ENCODE data around the gene BCAS3.
"Not testable (repeated sequence)": the region's sequence is repeated elsewhere in the genome, so short reads cannot be mapped to it uniquely, and the experiment has no call there.

The BCAS3 gene

DNA sequence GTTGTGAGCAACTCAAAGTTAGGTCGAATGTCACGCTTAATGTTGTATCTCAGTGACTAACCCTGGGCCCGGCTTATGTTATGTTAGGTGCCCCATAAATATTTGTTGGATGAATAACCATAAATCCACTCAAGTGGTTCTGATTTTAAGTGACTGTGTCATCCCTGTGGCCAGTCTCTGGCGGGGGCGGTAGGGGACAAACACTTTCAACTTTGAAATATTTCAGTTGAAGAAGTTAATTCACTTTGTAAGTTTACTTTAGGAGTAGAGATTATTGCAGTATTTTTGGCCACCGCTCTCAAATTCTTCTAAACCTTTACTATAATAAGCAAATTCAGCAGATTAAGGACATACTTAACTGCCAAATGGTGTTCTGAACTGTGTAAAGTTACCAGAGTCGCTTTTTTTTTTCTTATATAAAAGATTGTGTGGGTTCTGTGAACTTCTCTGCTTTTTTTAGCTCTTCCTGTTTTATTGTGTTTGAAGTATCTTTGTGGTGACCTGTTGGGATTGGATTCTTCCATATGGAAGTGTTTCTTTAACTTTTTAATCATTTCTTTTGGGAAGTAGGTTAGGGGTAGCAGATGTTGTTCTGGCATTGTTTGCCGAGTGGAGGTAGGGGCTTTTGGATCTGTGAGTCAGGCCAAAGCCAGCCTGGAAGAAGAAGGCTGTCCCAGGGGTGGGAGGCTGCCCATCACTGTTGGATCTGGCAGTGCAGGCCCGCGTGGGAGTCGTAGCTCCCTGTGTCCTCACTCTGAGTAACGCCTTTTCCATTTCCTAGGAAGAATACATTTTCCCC lies 660.5 kb downstream of the BCAS3 start:
- DNase-seq (ENCODE audit: low read depth, low spot score), result no peak

- no peak for DNase-seq (ENCODE audit: low read depth, low spot score)
Measured at GRCh38 chr17:61338874-61339478, 661.3 kb downstream of the BCAS3 start.

GRCh38 chr17:61340431-61341209 lies 663.0 kb downstream of the BCAS3 start:
- no peak for DNase-seq (ENCODE audit: low read depth, low spot score)

GRCh38 chr17:61343576-61343975 lies 665.9 kb downstream of the BCAS3 start:
- DNase-seq (ENCODE audit: low read depth, low spot score), result no peak

DNA sequence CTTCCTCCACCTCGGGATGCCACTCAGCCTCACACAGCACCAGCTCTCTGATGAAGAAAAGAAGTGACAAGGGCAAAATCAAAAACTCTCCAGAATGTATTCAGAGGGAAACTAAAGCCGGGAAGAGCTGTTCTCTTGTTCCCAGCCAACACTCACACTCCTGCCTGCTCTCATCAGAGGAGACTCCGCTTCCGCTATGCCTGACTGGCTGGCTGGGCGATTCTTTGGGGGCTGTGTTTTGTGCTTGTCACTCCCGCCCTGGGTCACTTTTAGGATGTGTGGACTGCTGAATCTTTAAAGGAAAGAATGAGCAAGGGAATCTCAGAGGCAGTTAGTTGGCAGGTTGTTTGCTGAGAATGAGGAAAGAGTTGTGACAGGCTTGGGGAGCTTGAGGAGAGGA lies 667.4 kb downstream of the BCAS3 start:
- no peak for DNase-seq (ENCODE audit: low read depth, low spot score)

DNA sequence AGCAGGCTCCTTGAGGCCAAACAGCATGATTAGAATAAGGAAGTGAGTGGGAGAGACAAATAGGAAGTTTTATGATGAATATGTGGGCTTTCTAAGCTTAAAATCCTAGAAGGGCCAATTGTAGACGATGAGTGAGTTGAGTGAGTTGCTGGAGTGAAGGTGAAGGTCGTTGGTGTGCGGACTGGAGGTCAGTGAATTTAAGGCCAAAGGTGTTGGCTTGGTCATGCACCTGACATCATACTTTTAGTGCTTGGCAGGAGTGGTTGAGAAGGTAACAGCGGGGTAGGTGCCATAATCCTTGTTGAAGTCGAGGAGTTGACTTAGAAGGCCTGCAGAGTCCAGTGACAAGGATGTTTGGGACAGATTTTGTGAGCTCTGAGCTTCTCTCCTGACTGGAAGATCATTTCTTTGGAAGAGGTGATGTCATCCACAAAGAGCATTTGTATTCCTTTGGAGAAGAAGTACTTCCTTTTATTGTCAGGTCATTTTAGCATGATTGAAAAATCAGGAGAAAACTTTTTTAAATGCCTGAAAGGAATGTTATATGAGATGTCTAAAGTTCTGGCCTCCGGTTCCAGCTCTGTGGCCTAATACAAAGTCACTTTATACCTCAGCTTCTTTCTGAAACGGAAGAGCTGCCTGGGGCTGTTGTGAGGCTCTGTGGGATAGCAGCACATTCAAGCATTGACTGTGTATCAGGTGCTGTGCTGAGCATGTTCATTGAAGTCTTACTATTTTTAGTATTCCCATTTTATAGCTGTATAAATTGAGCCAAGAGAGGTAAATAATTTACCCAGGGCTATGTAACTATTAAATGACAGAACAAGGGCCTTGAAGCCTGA lies 668.4 kb downstream of the BCAS3 start:
- no peak for DNase-seq (ENCODE audit: low read depth, low spot score)

DNA sequence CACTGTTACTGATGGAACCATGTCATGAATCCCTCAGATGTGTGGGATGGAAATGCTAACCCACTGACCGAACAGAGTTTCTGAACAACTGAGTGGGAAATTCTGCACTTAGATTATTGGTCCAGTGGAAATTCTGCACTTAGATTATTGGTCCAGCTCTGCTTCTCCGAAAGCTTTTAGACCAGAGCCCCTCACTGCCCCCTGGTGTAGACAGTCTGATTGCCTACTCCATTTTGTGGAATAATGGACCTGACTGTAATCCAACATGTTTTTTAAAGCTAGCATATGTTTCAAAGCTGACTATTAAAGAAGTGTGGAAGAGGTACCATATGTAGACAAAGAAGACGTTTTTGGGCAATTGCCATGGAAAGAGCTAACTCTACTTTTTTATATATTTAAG lies 671.7 kb downstream of the BCAS3 start:
- no peak for DNase-seq (ENCODE audit: low read depth, low spot score)

GRCh38 chr17:61351745-61352407 lies 674.2 kb downstream of the BCAS3 start:
- no peak for DNase-seq (ENCODE audit: low read depth, low spot score)

DNA sequence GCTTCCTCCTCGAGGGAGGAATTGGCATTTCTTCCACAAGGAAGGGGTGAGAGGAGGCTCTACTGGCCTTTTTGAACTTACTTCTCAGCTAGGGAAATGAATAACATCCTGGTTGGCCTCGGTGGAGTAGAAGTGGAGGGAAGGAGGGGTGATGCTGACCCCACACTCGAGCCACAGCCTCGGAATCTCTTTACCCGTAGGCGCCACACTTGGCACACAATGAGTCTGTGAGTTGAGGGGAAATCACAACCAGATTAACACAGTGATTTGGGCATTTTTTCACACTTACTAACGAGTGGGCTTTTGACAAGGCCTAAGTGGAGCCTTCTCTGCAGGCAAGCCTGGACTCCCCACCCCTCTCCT lies 674.7 kb downstream of the BCAS3 start:
- DNase-seq (ENCODE audit: low read depth, low spot score), result no peak

DNA sequence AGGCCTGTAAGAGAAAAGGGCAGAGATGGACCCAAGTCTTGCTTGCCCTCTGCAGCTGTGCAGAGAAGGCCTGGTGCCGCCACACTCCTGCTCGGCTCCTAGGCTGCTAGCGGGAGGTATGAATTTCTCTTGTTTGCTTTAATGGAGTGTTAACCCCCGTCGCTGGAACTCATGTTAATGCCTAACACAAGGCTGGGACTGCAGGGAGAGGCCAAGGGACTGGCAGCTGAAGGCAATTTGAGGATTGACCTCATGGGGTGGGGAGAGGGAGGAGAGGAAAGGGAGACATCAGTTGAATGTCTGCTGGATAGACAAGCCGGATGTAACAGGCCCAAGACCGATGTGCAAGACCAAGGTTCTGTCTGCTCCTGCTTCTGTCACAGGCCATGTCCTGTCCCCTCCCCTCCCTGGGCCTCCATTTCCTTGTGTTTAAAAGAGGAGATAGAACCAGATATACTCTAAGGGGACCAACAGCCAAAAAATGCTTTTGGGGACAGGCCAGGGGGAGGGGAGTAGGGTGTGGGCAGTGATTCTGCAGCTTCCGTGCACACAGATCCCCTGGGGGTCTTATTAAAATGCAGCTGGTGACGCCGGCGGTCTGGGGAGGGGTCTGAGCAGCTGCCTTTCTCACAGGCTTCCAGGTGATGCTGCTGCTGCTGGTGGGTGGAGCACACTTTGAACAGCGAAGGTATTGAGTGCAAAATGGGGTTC lies 675.3 kb downstream of the BCAS3 start:
- DNase-seq (ENCODE audit: low read depth, low spot score), result no peak

- DNase-seq (ENCODE audit: low read depth, low spot score), result no peak
Measured at GRCh38 chr17:61353615-61354014, 676.0 kb downstream of the BCAS3 start.

- DNase-seq (ENCODE audit: low read depth, low spot score), result no peak
Measured at GRCh38 chr17:61354895-61355874, 677.5 kb downstream of the BCAS3 start.

GRCh38 chr17:61357061-61357460 lies 679.4 kb downstream of the BCAS3 start:
- not testable (repeated sequence) for DNase-seq (ENCODE audit: low read depth, low spot score)

GRCh38 chr17:61359513-61359912 lies 681.9 kb downstream of the BCAS3 start:
- DNase-seq (ENCODE audit: low read depth, low spot score), result not testable (repeated sequence)

DNA sequence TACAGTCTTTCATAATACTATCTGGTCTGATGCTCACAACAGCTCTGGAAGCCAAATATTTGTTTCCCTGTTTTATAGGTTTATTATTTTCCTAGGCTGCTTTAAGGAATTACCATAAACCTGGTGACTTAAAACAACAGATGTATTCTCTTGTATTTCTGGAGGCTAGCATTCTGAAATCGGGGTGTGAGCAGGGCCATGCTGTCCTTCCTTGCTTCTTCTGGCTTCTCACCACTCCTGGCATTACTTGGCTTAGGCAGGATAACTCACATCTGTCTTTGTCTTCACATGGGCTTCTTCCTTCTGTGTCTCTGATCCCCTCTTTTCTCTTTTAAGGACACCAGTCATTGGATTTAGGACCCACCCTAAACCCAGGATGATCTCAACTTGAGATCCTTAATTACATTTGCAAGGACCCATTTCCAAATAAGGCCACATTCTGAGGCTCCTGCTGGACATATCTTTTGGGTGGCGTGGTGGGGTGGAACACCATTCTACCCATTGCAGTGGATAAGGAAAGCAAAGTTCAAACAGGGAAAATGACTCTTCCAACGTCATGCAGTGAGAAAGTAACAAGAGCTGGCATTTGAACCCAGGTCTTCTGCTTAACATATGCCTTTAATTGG lies 682.8 kb downstream of the BCAS3 start:
- no peak for DNase-seq (ENCODE audit: low read depth, low spot score)

- DNase-seq (ENCODE audit: low read depth, low spot score), result no peak
Measured at GRCh38 chr17:61361084-61361483, 683.4 kb downstream of the BCAS3 start.

DNA sequence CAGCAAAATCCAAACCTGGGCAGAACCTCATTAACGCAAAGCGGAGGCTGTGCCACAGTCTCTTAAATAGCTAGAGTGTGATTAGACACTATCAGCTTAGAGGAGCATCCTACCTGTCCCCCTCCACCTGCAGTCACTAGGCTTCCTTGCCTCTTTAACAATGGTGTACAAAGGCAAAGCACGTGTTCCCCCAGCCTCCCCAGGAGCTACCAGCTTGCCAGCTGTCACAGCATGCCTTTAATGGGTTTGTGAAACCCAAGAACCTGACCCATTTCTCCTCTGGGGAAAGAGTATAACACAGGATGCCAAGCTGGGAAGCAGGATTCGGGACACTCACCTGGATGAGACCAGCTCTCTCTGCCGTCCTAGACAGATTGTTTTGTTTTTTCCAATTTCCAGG lies 684.7 kb downstream of the BCAS3 start:
- no peak for DNase-seq (ENCODE audit: low read depth, low spot score)

DNA sequence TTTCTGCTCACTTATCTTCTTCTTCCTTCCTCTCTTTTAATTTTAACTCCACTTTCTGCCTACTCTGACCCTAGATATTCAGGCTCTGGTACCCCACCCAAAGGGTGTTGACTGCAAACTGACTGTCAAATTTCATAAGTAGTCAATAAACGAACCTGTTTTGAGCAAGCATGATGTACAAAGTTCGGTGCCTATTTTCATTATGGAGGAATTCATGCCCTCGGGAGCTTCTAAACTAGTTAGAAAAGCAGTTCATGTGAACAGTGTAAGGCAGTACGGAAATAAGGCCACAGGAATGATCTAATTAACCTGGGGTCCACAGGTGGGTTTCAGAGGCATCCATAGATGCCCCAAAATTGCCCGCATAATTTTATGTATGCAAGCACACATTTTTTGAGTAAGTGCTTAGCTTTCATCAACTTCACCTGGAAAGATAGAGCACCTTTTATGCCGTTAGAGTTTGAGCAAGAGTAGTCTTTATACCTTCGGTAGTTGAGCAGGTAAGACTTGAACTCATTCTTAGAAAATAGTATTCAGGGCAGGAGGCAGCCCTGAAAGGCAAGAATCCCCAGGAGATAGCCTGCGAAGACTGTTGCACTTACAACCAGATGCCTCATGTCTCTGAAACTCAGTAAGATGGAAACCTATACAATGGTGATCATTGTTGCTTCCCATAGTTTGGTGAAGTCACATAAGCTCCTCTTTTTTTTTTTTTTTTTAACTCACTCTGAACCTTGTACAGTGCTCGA lies 685.4 kb downstream of the BCAS3 start:
- no peak for DNase-seq (ENCODE audit: low read depth, low spot score)

Measured in smooth muscle cell of the brain vasculature (primary cell).